Measurements from ENCODE around the gene C1orf210. TPM values are rescaled to one million over a fixed set of nuclear protein-coding genes. Genes with fewer than 3 reads are reported as not detected.

The C1orf210 gene
- total RNA-seq: not detected in 2 replicates

GRCh38 chr1:43285269-43285990, at the start of gene C1orf210:
Gene C1orf210, minus strand, starts transcription at chr1:43285581. Its CDS starts 2,311 bp downstream, at chr1:43283270.

GRCh38 chr1:43300378-43301094, 15.2 kb upstream of the C1orf210 start, which contains the start of gene TIE1:
Gene TIE1, plus strand, starts transcription at chr1:43300982. Its CDS starts 90 bp downstream, at chr1:43301072.

GRCh38 chr1:43269627-43270375, 15.6 kb downstream of the C1orf210 start, which contains the start of gene TMEM125:
Gene TMEM125, plus strand, starts transcription at chr1:43269983. Its CDS starts 2,740 bp downstream, at chr1:43272723.

Other genes starting within 250 kb of the C1orf210 start
- gene EBNA1BP2, start 113.3 kb downstream of the C1orf210 start, total RNA-seq: 118 and 127 TPM in 2 replicates
- gene CFAP57, start 113.3 kb downstream of the C1orf210 start, total RNA-seq: 0.14 and 0.44 TPM in 2 replicates
- not detected in 2 replicates for gene TMEM125, start 15.6 kb downstream of the C1orf210 start, total RNA-seq
- gene TIE1, start 15.4 kb upstream of the C1orf210 start, total RNA-seq: 0.57 TPM in 1 of 2 replicates, not detected in the other
- gene MPL, start 52.2 kb upstream of the C1orf210 start, total RNA-seq: 0.86 TPM in 1 of 2 replicates, not detected in the other
- gene CDC20, start 73.4 kb upstream of the C1orf210 start, total RNA-seq: 3.7 and 179 TPM in 2 replicates
- 66.3 and 93.5 TPM in 2 replicates for gene ELOVL1, start 82.4 kb upstream of the C1orf210 start, total RNA-seq
- 69.6 and 75.3 TPM in 2 replicates for gene MED8, start 104.2 kb upstream of the C1orf210 start, total RNA-seq
- gene SZT2, start 104.3 kb upstream of the C1orf210 start, total RNA-seq: 32.8 and 46.4 TPM in 2 replicates
- 126 and 202 TPM in 2 replicates for gene HYI, start 168.3 kb upstream of the C1orf210 start, total RNA-seq
- gene PTPRF, start 245.3 kb upstream of the C1orf210 start, total RNA-seq: 125 and 132 TPM in 2 replicates